ENCODE measurements around the gene KIAA1586.
"Not testable (repeated sequence)": the region's sequence is repeated elsewhere in the genome, so short reads cannot be mapped to it uniquely, and the experiment has no call there.

DNA sequence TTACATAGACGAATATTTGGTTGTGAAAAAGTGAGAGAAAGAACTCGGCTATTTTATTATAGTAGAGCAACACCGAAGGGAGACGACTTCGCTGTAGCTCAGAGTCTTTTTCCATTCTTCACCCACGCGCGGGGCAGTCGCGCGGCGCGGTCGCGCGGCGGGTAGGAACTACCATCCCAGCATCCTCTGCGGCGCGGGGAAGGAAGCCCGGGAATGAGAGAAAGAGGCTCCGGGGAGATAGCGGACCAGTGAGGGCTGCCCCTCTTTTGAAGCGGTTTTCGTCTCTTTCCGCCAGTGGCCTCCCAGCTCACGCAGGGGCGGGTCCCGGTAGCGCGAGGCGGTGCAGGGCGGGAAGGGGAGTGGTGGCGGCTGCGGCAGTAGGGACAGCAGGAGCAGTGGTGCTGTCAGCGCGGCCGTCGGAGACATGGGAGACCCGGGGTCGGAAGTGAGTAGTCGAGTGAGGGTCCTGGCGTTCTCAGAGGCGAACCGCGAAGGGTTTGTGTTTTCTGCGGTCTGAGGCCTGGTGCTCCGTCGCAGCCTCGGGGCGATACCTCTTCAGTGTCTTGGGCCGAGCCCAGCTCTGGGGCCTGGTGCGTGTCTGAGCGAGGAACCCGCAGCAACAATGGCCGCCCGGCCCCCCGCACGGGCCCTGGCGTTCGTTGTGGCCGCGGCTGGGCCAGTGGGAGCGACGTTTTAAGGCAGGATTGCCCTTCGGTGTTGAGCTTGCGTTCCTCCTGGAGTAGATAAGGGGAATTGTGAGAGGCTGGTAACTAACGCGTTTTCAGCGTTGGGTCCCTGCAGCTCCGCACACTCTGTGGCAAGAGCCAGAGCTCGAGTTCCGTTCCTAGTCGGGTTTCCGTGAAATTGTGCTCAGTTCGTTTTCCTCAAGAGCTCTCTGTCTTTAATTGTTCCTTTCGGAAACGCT lies at the start of gene KIAA1586:
- TF ChIP-seq, protein P1, sequence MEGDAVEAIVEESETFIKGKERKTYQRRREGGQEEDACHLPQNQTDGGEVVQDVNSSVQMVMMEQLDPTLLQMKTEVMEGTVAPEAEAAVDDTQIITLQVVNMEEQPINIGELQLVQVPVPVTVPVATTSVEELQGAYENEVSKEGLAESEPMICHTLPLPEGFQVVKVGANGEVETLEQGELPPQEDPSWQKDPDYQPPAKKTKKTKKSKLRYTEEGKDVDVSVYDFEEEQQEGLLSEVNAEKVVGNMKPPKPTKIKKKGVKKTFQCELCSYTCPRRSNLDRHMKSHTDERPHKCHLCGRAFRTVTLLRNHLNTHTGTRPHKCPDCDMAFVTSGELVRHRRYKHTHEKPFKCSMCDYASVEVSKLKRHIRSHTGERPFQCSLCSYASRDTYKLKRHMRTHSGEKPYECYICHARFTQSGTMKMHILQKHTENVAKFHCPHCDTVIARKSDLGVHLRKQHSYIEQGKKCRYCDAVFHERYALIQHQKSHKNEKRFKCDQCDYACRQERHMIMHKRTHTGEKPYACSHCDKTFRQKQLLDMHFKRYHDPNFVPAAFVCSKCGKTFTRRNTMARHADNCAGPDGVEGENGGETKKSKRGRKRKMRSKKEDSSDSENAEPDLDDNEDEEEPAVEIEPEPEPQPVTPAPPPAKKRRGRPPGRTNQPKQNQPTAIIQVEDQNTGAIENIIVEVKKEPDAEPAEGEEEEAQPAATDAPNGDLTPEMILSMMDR (IDR thresholded peaks at IDR 0.05): not testable (repeated sequence)
- TF ChIP-seq EP300 (IDR thresholded peaks at IDR 0.05): not testable (repeated sequence)

Measured in upper lobe of left lung (tissue), 4 donors.